AG04449 (cell line): ENCODE measurements around the gene SLC6A3.

Experiments used
- CTCF ChIA-PET: fragments of 350-600 bp; formaldehyde crosslinking; extraction: SDS; loops from one replicate; lab custom pipeline; 2021; ENCODE audit warnings: antibody characterized with exemption; lab: Yijun Ruan, JAX
- POLR2A ChIA-PET: fragments of 400-600, 350-600 bp; formaldehyde crosslinking; extraction: SDS; loops from one replicate; lab custom pipeline; 2020; ENCODE audit warnings: antibody characterized with exemption, inconsistent platforms; lab: Yijun Ruan, JAX
- DNase-seq: peaks from one replicate; pipeline ENCODE4 v3.0.0-alpha.2; 2010; ENCODE audit warnings: low read depth, low spot score
- H3K4me3 ChIP-seq: 2 replicates; pipeline ENCODE4 v1.5.1; 2011; ENCODE audit warnings: low read depth, mild to moderate bottlenecking, control low read depth, low read length
- TF ChIP-seq, protein P1 (sequence below): IDR thresholded peaks from one replicate; pipeline ENCODE4 v1.5.1; 2011; ENCODE audit warnings: mild to moderate bottlenecking, moderate library complexity, low read length, control low read depth, inconsistent platforms; ENCODE audit not compliant: insufficient read depth; ENCODE audit errors: missing control alignments

The SLC6A3 gene

DNA sequence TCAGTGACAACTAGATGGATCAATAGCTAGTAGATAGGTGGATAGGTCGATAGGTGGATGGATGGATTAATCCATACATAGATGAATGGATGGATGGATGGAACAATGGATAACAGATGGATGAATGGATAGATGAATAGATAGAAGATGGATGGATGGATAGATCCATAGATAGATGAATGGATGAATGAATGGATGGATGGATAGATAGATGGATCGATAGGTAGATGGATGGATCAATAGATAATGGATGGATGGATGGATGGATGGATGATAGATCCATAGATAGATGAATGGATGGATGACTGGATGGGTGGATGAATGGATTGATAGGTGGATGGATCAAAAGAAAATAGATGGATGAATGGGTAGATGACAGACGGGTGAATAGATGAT is 5.1 kb downstream of the SLC6A3 start:
- H3K4me3 ChIP-seq: no peak overlapping the region
- TF ChIP-seq, protein P1, sequence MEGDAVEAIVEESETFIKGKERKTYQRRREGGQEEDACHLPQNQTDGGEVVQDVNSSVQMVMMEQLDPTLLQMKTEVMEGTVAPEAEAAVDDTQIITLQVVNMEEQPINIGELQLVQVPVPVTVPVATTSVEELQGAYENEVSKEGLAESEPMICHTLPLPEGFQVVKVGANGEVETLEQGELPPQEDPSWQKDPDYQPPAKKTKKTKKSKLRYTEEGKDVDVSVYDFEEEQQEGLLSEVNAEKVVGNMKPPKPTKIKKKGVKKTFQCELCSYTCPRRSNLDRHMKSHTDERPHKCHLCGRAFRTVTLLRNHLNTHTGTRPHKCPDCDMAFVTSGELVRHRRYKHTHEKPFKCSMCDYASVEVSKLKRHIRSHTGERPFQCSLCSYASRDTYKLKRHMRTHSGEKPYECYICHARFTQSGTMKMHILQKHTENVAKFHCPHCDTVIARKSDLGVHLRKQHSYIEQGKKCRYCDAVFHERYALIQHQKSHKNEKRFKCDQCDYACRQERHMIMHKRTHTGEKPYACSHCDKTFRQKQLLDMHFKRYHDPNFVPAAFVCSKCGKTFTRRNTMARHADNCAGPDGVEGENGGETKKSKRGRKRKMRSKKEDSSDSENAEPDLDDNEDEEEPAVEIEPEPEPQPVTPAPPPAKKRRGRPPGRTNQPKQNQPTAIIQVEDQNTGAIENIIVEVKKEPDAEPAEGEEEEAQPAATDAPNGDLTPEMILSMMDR: no peak
- ChIA-PET CTCF (no interaction called here), POLR2A (no interaction called here)
- no peak for DNase-seq

DNA sequence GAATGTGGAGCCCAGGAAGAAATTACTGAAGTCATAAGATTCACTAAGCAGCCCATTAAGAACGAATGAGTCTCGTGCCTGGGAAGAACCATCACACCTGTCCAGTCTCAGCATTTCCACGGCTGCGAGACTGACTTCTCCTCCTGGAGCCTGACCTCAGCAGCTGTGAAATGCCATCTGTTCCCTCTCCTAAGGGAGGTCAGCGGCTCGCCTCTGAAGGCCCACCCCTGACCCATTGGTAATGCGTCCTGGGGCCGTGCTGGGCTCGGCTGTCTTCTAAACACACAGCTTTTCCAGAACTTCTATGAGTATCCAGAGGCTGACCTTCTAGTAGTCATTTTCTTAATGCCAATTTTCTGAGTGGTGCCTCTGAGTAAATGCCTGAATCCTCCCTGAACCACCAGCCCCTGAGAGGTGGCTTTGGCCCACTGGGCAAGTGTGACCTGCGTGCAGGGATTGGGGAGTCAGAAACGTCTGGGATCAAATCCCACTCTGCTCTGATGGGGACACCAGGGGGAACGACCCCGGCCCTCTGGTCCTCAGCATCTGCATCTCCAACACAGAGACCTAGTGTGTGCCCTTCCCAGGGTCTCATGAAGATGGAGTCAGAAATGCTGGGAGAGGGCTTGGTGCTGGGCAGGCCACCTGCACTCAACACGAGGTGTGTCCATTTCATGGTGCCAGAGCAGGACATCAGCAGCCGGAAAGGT is 5.7 kb downstream of the SLC6A3 start:
- no peak overlapping the region for H3K4me3 ChIP-seq
- no peak for DNase-seq
- ChIA-PET POLR2A (no interaction called here), CTCF (no interaction called here)
- TF ChIP-seq, protein P1: no peak

GRCh38 chr5:1438871-1439270 is 6.4 kb downstream of the SLC6A3 start:
- ChIA-PET CTCF (interaction anchor here (0.9 kb wide), 1 partner anchor 13 kb away, joined by 3 read pairs; no protein-coding TSS in a partner anchor), POLR2A (no interaction called here)
- DNase-seq: no peak
- TF ChIP-seq, protein P1: no peak
- no peak overlapping the region for H3K4me3 ChIP-seq

GRCh38 chr5:1437876-1438559 is 7.2 kb downstream of the SLC6A3 start:
- no peak overlapping the region for H3K4me3 ChIP-seq
- CTCF ChIA-PET: interaction anchor here (0.9 to 1.2 kb wide), 2 partner anchors 12 to 13 kb away, joined by 3 read pairs; no protein-coding TSS in a partner anchor
- no peak for DNase-seq
- POLR2A ChIA-PET: no interaction called here
- TF ChIP-seq, protein P1: no peak

GRCh38 chr5:1437226-1437829 is 7.9 kb downstream of the SLC6A3 start:
- TF ChIP-seq, protein P1: no peak
- ChIA-PET CTCF (interaction anchor here (1.2 kb wide), 1 partner anchor 12 kb away, joined by 3 read pairs; no protein-coding TSS in a partner anchor), POLR2A (no interaction called here)
- no peak overlapping the region for H3K4me3 ChIP-seq
- DNase-seq: no peak

- CTCF ChIA-PET: no interaction called here
- POLR2A ChIA-PET: no interaction called here
- no peak for DNase-seq
- no peak overlapping the region for H3K4me3 ChIP-seq
- TF ChIP-seq, protein P1: no peak
Measured at GRCh38 chr5:1436681-1437080, 8.6 kb downstream of the SLC6A3 start.
